ENCODE results near the gene CDH23.

CDH23 gene

DNA sequence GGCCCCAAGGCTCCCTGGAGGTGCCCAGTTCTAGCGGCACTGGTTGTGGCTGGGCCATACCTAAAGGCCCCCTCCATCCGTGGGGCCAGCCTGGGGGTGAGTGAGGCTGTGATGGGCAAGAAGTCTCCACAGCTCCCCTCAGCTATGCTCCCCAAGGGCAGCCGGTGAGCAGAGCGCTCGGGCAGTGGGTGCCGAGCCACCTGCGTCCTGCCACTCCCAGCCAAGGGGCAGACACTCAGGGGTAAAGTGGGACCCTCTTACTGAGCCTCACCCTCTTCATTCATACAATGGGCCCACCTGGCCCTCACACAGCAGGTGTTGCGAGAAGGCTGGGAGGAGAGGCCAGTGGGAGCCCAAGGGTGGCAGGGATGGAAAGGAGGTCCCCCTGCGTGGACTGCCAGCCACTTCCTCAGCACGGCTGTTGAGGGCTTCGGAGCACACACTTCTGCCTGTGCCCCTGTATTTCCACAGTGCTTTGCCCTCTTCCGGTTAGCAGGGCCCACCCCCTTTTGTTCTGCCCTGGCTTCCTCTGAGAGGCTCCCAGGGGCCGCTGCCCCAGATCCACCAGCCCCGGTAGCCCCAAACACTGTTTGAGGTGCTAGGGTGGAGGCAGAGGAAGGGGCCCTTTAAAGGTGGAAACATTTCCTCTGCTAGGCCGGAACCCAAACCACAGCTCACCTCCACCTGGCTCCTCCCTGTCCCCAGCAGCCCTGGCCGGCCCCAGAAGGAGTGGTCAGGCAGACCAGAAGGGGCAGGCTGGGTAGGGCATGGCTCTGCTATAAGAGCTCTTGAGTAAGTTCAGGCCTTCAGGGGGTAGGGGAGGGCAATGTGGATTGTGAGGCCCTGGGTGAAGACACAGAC, 339.2 kb downstream of the CDH23 start:
- peak; percentile 59 to 73 for DNase-seq

DNA sequence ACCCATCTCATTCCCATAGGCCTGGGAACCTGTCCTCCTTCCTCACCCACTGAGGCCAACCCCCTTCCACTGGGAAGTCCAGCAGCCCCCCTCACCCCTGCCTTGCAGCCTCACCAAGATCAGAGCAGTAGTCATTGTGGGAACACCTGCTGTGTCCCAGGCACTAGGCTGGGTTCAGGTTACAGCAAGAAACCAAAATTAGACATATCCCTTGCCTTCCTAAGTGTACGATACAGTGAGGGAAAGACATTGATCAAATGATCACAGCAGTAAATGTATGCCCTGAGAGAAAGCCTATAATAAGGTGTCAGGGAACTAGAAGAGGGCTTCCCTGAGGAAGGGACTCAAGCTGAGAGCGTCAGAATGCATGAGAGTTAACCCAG, 339.8 kb downstream of the CDH23 start:
- no peak for DNase-seq

DNA sequence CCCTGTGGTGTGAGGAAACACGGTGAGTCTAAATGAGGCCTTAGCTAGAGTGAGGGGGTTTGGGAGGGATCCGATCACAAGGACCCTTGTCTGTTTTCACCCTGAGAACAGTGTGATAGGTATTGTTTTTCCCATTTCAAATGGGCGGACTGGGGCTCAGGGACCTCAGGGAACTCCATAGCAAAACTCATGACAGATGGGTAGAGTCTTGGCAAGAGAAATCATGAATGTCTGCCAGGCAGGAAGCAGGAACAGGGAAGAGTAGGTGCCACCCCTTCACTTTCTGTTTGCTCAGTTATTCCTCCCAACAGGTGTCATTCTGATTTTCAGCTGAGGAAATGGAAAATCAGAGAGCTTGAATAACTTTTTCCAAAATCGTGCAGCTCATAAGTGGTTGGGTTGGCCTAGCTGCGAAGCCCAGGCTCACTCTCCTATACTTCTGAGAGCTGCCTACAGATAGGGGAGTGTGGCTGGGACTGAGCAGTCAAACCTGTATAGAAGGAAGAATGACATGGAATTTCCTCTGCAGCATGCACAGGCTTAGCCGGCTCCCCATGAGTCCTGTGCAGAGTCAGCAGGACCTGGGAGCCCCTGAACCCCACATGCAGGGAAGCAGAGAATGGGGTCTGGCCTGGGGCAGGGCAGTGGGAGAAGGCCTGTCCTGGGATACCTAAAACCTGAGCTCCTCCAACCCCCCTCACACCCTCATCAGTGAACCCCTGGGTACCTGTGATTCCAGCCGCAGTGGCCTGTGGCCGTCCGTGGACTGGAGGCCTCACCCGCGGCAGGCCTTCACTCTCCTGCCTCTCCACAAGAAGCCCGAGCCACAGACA, 340.5 kb downstream of the CDH23 start:
- no peak for DNase-seq

DNA sequence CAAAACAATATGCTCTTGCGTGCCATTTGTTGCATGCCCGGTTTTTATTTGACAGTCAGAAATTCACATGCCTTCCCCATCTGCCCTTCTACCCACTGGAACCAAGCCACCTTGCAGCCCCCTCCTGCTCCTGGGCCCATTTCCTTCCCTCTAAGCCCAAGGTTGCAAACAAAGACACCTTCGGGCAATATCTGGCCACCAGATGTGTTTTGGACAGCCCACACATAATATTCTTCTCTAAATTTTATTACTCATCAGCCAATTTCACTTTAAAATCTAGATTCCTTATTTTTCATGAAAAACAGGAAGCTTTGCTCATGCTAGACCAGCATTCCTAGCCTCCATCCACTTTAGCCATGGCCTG, 341.1 kb downstream of the CDH23 start:
- no peak for DNase-seq

DNA sequence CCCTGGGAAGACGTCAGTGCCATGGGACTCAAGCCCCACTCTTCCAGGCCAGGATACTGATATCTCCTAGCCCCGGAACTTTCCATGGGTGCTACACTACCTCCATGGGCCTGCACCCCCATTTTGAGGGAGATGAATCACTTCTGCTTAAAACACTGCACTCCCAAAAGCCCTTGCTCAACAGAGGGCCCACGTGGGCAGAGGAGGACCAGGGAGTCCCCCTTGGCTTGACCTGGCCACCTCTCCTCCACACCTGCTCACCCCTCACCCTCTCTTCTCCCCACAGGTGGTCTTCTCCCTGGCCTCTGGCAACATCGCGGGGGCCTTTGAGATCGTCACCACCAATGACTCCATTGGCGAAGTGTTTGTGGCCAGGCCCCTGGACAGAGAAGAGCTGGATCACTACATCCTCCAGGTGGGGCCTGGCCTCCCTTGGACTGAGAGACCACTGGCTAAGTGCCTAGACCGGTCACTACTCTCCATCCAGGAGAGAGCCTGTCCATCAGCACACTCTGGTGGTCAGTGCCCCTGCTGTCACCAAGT, 342.7 kb downstream of the CDH23 start:
- DNase-seq, result no peak

DNA sequence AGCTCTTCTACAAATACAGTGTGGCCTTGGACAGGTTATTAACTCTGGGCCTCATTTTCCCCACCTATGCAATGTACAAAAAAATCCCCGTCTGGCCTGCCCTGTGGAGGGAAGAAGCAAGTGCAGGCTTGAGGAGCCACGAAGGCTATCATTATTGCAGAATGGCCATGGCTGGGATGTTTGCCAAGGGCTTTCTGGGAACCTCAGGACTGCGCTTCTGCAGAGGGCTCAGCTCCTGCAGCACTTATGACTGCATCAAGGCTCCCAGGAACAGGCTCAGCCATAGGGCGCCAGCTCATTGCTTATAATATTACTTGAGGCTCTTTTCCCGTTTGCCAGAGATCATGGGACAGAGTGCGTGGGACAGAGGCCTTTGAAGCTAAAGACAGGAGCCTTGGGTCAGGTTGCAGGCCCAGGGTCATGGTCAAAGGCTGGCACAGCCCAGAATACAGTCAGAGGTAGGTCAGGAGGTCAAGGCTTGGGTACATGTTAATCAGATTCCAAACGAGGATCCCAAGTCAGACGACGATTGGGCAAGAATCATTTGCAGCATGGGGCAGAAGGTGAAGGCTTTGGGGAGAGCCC, 343.4 kb downstream of the CDH23 start:
- no peak for DNase-seq

DNA sequence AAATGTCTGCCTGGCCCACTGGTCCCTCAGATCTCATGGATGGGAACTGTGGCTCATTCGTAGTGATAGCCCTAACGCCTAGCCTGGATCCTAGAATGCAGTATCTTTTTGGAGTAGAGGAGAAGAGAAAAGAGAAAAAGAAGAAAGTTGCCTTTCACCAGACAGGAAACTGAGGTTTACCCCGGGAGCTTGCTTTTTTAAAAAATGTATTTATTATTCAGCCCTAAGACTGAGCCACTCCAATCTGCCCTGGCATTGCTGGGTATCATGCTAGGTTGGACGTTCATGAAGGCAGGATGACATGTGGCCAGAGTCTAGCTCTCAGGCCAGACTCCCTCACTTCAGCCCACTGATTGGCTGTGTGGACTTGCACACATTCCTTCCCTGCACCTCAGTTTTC, 344.3 kb downstream of the CDH23 start:
- no peak for DNase-seq

DNA sequence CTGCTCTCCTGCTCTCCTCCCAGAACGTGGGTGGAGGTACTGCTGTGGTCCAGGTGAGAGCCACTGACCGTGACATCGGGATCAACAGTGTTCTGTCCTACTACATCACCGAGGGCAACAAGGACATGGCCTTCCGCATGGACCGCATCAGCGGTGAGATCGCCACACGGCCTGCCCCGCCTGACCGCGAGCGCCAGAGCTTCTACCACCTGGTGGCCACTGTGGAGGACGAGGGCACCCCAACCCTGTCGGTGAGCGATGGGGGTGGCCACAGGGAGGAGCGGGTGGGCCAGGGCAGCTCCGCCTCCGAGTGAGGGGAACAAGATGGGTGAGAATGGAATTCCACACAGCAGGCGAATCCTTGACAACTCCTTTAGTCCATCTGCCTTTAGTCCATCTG, 345.0 kb downstream of the CDH23 start:
- no peak for DNase-seq

DNA sequence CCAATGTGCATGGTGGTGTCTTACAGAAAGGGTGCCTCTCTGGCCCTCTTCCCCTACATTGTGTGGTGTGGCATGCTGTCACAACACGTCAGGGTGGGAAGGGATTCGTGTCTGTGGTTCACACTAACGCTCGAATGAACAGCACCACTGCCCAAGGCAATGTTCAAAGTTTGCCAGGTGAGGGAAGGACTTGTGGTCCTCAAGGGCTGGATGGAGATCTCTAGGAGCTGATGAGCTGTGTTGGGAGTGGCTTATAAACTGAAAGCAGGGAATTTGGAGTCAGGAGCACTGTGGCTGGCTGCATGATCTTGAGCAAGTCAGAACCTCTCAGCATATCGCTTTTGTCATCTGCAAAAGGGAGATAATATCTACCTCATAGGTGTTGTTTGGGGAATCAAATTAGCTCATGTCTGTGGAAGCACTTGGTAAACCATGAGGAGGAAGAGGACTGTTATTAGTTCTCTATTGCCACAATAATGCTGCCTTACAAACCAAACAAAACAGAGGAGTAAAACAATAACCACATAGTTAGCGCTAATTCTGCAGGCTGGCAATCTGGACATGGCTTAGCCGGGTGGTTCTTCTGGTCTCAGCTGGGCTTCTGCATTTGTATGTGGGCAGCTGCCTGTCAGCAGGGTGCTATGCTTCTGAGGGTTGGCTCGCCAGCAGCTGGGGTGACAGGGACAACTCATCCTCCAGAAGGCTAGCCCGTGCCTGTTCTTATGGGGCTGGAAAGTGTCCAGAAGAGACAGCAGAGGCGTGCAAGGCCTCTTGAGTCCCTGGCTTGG, 345.8 kb downstream of the CDH23 start:
- peak in 1 of 2 donors; percentile 38 for DNase-seq

DNA sequence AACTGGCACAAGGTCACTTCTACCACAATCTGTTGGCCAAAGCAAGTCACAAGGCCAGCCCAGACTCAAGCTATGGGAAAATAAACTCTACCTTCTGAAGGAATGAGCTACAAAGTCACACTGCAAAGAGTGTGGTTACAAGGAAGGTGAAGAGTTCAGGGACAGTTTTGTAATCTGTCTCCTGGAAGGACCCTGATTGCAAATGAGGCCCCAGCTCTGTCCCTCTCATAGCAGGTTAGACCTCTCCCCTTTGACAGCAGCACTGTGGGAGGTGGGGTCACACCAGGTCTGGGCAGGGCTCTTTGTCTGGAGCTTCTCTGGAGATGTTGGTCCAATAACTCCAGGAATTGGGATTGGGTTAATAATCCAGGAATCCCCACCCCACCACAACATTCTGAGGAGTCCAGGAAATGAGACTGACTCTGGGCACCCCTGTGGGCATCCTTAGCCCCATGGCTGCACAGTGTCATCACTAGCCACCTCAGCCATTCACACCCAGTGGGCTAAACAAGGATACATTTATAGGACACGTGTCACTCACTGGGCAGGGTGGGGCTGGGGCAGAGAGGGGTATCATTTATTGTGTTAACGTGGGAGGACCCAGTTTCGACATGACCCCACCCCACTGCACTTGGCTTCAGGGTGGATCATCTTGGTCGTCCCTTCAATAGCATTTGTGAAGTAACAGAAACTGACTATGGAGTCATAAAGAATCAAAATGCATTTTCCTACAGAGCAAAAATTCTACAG, 346.5 kb downstream of the CDH23 start:
- no peak for DNase-seq

DNA sequence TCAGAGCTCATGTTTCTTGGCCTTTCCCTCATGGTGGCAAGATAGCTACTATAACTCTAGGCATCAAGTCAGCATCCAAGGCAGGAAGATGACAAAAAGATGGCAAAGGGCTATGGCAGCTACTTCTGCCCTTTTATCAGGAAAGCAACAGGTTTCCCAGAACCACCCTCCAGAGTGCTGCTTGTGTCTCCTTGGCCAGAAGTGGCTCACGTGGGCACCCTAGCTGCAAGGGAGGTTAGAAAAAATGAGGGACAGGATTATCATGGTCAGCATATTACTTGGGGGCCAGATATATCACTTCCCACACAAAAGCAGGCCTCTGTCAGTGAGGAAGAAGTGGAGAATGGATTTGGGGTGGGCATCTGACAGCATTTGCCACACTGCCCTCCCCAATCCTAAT, 347.1 kb downstream of the CDH23 start:
- no peak for DNase-seq

DNA sequence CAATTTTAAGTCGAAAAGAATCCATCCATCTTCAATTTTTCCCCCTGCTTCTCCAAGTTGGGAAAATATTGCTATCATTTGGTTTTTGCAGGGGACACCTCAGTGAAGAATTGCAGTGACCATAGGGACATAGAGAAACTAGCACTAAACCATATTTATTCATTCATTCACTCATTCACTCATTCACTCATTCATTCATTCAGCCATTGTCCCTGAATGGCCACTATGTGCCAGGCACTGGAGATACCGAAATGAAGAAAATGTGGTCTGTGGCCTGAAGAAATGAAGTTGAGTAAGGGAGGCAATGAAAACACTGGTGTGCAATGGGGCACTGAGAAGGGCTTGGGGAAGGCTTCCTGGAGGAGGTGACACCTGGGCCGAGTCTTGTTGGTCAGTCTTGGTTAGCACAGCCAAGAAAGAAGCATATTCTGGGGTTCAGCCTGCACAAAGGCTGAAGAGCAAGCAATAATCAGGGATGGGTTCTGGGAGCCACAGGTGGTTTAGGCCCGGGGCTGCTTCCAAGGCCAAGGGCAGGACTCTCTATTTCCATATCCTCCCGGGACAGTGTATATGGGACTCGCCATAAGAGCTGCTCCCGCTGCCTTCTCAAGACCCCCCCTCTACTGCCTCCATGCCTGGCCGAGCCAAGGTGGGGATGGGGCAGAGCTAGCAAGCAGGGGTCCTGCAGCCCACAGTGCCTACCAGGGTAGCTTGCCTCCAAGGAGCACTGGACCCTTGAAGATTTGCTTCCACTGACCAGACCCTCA, 348.4 kb downstream of the CDH23 start:
- DNase-seq, result no peak

DNA sequence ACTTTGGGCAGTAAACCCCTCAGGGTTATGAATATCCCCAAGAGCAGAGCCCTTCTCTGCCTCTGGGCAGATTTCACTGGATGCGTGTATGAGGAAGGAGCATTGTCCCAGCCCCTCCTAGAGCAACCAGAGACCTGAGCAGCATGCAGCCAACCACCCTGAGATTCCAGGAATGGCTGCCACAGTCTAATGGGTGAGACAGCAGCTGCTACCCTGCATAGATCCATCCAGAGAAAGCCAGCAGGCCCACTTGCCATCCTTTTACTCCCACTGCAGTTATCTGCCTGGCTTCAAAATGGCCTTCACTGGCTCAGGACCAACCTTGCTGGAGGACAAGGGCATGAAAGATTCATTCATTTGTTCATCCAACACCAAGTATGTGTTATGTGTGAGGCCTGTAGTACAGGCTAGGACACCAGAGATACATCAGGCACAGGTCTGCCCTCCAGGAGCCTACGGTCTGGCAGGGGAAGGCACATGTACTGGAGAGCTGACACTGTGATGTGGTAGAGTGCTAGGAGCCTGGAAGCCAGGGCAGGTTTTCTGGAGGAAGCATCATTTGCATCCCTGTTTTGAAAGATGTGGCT, 349.0 kb downstream of the CDH23 start:
- DNase-seq, result no peak

DNA sequence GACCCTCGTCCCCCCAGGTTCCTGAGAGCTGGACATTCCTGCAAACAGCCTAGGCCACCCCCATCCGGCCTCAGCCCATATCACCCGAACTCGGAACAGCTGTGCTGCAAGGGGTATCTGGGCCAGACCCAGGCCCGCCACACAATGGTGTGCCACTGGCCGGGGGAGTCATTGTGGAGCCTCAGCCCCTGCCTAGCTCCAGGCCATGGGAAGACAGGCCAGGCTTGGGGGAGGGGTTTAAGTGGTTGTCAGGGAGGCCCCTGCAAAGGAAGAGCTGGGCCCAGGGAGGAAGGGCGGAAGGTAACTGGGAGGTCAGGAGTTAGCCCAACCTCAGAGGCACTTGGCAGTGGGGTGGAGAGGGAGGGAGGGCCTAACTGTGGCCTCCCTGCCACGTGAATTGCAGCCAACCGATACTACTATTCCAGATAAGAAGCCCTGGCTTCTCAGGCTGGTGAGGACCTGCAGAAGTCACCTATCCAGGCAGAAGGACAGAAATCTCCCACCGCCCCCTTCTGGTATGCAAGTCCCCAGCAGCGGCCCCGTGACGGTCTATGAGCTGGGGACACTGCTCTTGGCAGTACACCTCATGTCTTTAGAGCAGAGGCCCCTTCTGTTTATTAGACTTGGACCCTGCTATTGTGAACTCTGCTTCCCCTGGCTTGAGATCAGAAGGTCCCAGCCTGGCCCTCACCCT, 349.8 kb downstream of the CDH23 start:
- DNase-seq, result no peak

DNA sequence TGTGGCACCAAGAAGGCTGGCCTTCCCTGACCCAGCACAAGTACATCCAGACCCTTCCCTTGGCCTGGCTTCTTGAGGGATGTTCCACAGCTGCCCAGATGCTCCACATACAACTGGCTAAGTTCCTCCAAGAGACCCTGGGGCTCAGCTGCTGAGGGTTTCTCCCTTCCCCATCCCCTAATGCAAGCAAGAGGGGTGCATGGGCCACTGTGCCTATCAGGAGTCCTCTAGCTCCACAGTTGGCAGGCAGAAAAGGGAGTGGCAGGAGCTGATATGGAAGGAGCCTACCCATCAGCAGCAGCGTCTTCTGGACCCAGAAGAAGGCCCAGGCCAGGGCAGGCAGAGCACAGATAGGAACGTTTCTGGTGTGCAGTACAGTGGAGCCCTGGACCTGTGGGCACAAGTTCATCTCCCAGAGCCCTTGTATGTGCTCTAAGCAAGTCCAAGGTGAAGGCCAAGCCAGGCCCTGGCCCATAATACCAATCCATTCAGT, 350.4 kb downstream of the CDH23 start:
- DNase-seq, result no peak

DNA sequence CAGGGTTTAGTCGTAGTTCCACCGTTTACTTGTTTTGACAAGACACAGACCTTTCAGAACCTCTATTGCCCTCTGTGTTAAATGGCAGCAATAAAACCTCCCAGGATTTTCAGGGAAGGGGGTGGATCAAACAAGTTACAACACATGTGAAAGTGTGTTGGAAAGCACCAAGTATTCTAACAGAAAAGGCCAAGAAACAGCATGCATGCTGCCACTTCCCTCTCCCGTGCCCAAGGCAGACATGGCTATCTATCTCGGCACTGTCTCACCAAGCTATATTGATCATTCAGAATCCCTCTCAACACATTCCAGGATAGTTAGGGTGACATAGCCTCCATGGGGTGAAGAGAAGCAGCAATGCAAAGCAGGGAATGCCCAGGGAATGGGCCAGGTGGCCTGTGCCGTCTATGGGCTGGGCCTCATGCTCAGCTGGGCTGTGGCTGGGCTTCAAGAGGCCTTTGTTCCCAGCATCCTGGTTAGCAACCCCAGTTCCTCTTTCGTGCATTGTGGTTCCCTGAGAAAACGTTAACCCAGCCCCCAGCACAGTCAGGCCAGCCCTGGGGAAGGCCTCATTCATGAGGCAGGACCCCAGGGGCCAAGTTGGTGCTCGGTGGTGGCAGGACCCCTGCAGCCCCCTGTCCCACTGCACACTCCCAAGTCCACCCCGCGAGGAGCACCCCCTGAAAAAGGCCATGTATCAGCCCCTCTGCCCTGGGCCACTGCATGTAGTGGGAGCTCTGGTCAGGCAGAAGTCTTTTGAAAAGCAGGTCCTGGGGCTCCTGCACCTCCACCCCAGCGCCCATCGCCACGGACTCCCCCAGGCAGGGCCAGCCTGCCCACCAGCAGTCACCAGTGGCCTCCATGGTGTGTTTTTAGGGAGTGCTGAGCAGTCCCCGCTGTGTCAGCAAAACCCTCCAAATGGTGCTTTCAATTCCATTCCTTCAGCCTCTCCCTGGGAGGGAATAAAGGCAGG, 351.1 kb downstream of the CDH23 start:
- peak in 1 of 2 donors; percentile 40 for DNase-seq

DNA sequence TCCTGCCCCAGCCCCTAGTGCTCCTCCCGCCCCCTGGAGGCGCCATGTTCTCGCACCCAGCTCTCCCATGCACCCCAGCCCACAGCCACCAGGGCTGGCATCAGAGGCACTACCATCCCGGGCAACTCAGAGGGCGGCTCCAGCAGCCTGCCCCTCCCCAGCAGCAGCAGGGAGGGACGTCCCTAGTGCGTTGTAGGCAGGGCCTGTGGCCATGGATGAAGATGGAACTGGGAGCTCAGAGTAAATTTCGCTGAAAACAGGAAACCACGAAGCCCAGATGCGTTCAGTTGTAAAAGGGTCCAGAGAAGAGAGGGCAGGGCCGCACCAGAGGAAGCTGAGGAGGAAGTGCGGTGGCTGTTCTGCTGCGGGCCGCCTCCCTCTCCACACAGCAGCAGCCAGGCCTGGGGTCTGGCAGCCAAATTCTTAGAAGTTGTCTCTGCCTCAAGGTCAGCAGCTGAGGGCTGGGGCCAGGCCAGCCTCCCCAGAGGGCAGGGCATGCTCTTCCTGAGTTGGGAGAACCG, 352.0 kb downstream of the CDH23 start:
- peak; percentile 88 to 90 for DNase-seq

DNA sequence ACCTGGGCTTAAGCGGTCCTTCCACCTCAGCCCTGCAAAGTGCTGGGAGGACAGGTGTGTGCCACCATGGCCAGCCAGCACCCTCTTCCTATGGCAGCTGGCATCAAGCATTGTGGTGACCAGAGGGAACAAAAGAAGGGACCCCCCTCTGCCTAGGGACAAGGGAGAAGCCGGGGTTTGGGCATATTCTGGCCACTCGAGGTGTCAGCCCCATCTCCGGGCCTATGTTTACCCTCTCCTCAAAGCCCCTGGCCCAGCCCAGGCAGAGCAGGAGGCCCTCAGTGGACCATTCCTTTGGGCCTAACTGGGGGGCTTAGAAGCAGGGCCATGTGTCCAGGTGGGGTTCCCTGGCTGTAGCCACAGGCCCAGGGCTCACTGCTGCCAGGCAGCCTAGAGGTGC, 352.7 kb downstream of the CDH23 start:
- no peak for DNase-seq
